GM18909 (cell line): ENCODE results near the gene RNF166.
A peak's percentile ranks its signal among the peaks of the same experiment; 100 is the strongest.

ENCODE experiments used
- ATAC-seq: cut with Tn5 transposase; IDR thresholded peaks from one replicate; pipeline ENCODE4 v1.9.1; 2021; ENCODE audit warnings: mild to moderate bottlenecking; ENCODE audit not compliant: unreplicated experiment, poor library complexity

The RNF166 gene

DNA sequence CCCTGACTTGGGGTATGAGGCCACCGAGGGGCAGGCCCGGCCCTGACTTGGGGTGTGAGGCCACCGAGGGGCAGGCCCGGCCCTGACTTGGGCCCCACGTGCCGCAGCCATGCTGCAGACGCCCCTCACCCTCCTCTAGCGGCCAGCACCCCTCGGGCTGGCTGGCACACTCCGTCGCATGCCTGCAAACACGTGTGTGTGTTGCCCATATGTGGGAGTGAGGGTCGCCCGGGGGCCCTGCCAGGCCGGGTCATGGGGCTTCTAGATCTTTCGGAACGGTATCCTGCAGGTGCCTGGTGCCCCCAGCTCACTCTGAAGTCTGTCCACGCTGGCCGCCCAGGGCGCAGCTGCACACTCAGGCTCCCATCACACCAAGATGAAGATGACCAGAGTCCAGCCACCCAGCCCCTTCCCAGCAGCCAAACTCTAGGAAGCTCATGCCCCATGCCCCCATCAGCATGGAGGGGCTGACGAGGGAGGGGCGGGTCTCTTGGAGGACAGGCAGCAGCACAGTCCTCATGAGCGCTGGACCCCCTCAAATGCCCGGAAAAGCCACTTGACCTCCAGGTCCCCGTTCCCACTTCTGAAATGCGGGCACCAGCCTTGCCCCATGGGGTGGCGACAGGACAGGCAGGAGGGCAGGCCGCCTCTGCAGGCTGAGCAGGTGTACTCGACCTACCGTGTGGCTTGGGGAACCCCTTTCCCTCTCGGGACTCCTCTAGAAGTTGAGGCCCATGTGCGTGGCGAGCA, 33.9 kb upstream of the RNF166 start:
- no peak for ATAC-seq

DNA sequence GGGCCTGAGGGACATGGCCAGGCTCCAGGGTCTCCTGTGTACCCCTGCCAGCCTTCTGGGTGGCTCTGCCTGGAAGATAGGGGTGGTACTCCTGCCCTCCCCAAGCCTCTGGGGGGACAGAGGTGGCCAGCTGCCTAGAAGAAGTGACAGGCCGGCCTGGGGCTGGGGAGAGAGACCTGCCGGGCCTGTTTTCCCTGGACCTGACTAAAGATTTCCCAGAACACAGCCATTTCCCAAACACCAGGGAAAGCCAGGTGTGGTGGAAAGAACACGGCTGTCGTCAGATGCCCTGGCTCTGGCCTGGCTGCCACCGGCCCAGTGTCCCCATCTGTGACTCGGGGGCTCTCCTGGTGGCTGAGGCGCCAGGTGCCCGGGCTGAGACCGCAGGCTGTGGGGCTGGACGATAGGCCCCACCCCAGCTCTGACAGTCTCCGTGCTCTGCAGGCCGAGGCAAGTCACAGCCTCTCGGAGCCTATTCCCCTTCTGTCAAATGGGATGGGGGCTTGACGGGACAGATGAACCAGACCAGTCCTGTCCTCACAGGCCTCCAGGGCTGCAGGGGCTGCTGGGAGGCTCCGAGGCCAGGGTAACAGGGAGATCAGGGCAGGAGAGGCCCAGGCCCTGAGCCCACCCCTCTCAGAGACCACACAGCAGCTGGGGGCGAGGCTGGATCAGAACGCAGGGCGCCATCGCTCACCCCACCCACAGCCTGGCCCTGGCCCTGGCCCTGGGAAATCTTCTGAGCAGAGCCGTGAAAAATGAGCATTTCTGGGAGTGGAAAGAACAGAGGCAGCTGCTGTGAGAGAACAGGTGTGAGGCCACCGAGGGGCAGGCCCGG, 33.1 kb upstream of the RNF166 start:
- ATAC-seq, result no peak

DNA sequence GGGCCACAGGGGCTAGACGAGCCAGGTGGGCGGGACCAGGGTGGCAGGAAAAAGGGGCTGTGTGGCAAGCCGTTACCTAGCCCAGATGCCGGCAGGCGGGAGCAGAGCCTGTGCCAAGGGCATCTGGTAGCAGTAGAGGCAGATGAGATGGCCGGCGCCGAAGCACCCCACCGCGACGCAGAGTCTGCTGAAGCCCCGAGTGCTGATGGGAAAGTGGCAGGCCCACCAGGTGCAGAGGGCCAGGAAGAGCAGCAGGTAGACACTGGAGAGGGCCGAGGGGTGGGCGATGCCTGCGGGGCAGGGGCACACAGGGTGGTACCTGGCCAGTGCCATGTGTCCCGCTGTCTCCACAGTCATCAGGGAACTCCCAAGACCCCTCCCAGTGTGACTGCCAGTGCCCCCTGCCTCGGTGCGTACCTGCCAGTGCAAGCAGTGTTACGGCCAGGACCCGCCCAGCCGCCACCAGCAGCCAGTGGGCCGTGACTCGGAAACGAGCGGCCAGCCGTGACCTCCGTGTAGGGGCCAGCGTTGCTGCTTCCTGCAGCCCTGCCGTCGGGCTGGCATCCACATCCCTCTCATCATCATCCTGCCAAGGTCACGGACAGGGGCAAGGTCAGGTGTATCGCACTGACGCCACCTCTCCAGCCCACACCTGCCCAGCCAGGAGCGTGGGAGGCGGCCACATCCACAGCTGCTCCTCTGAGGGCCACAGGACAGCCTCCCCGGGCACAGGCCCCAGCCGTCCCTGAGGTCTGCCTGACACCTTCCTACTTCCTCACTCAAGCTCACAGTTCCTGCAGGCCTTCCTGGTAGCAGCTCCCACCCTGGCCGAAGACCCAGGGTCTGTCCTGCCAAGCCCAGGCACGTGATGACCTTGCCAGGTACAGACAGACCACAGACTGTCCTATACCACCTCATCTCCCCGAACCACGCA, 32.2 kb upstream of the RNF166 start:
- ATAC-seq, result no peak

DNA sequence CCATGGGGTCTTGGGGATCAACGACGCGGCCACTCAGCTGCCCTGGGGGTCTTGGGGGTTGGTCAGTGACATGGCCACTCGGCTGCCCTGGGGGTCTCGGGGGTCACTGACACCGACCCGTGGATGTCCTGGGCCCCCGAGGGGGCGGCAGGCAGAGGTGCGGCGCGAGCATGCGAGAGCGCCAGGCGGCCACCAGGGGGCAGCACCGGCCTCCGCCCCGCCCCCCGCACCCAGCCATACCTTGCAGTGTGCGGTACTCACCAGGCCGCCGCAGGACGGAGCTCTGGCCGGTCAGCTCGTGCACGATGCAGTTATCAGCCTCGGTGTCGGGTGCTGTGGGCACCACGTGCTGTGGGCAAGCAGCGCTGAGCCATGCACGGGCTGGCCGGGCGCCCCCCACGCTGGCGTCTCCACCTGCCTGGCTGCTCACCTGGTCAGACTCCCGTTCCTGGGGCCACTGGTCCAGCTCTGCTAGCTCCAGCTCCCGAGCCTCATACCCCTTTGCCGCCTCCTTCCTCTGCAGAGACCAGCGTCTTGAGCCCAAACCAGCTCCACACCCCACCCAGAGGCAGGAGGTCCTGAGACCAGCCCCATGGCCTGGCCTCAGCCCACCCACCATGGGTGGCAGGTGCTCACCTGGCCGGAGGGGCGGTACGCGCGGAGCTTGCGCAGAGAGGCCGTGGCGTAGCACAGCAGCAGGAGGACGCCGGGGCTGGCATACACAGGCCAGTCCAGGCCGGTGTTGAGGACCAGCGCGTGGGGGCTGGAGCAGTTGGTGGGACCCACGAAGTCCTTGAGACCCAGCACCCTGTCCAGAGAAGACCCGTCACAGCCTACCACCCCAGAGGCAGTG, 31.3 kb upstream of the RNF166 start:
- peak; percentile 65 for ATAC-seq

DNA sequence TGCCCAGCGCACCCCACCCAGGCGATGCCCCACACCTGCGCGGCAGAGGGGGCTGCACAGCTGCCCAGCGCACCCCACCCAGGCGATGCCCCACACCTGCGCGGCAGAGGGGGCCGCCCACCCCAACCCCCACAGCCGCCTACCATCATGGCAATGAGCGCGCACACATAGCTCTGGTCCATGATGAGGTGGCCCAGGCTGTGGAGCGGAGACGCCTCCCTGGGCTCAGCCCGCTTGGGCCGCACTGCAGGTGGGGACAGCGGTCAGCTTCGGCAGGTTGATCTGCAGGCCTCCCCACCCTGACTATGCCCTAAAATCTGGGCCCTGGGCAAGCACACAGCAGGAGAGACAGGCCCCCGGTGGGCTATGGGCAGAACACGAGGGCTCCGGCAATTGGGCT, 30.3 kb upstream of the RNF166 start:
- no peak for ATAC-seq

DNA sequence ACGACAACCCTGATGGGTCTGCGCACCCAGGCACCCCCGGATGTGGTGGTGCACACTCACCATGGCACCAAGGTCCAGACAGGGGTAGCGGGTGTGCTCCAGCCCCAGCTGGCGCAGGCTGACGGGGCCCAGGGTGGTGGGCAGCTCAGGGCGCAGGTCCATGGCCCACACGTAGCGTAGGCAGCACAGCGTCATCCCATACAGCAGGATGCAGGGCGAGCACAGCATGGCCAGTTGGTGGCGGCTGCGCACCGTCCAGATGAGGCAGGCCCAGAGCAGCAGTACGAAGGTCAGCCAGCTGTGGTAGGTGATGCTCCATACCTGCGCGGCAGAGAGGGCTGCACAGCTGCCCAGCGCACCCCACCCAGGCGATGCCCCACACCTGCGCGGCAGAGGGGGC, 29.9 kb upstream of the RNF166 start:
- ATAC-seq, result no peak

DNA sequence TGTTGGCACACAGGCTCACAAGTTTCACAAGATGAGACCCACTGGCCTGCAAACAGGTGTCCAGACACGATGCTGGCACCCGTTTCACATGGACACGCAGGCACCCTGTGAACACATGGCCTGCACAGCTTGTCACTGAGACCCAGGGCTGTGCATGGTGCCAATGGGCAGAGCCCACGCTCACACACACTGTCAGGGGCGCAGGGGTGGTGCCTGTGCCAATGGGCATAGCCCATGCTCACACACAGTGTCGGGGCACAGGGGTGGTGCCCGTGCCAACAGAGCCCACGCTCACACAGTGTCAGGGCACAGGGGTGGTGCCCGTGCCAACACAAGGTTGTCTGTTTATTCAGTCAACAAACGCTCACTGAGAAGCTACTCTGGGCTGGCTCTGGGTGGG, 29.4 kb upstream of the RNF166 start:
- ATAC-seq, result no peak

DNA sequence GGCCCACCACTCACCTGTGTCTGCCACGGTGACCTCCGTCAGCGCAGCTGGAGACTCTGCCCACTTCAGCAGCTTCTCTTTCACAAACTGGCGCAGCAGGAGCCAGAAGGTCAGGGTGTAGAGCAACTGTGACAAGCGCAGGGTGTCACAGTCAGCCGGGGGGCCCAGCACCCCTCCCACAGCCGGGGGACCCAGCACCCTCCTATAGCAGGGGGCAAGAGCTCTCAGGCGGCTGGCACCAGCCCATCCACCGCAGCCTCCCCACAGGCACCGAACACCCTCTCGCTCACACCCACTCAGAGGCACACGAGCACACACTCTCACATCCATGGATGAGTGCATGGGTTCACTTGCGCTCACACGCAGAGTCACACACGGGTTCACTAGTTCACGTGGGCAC, 28.9 kb upstream of the RNF166 start:
- ATAC-seq, result no peak

DNA sequence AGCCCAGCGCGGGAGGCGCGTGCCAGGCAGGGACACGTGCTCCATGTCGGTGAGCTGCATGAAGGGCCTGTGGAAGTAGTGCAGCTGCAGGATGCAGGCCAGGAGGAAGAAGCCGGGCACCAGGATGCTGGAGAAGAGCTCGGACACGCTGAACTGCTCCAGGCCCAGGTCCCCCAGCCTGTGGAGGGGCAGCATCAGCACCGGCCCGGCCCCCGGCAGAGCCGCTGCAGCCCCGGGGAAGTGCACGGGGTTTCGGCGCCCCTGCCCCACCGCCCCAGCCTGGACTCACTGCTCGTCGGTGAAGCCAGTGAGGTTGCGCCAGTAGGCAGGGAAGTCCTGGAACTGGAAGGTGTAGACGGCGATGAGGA, 28.1 kb upstream of the RNF166 start:
- no peak for ATAC-seq

DNA sequence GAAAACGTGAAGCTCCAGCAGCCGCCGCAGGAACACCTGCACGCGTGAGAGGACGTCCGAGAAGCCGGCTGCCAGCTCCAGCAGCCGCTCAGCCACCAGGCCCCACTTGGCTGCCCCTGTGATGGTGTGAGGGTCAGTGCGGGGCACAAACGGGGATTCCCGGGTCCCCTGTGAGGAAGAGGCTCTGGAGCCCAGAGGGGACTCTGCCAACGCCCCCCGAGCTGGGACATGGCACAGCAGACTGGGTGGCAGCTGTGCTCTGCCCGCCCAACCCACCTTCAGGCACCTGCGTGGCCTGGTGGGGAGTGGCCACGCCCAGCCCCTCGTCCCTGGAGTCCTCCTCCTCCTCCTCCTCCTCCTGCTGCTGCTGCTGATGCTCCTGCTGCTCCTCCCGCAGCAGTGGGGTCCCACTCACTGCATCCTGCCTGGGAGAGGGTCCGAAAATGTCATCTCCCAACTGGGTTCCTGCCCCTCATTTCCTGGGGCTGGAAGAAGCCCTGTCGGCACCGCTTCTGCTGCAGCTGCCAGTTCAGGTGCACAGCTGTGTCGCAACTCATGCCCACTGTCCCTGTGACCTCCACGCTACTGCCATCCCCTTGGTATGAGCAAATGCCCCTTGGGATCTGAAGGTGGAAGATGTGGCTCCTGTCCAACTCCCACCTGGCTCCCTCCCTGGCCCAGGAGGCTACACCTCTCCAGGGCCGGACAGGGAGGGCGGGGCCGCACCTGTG, 27.6 kb upstream of the RNF166 start:
- no peak for ATAC-seq

DNA sequence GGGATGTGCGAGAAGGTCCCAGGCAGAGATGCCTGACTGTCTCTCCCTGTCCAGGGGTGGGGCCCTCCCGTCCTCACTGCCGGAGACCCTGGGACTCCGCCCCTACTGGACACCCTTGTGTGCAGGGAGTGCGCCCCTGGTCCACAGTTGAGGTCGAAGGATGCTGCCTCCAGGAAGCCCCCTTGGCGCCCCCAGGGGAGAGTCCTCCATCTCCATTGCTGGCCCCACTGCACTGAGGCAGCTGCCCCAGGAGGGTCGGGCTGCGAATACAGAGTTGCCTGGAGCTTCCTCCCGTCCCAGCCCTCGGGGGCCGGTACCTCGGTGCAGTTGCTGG, 26.7 kb upstream of the RNF166 start:
- no peak for ATAC-seq

DNA sequence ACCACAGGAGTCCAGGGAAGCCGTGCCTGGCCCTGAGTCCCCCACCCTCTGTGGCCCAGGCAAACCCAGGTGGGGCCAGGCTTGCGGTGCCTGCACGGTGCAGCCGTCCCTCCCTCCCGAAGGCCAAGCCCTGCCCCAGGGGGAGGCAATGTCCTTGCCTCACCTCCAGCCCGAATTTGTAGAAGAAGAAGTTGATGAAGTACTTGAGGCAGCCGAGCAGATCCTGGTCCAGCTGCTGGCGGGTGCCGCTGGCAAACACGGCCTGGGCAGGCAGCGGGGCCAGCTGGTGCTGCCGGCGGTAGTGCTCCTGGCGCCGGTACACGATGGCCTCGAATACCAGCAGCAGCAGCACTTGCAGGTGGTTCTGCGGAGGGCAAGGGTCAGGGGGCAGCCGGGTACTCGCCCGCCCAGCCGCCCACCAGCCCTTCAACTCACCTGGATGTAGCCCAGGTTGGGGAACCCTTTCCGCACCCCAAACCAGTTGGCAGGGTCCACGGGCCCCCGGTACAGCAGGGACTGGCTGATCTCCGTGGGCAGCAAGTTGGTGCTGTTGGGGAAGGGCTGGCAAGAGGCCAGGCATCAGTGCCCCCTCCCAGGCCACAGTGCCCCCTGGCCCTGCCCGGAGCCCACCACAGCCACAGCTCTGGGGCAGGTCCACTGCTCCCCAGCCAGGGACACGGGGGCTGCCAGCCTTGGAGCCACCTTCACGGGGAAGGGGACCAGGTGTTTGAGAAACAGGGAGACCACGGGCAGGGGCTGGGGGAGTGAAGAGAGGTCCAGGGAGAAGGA, 26.2 kb upstream of the RNF166 start:
- no peak for ATAC-seq

DNA sequence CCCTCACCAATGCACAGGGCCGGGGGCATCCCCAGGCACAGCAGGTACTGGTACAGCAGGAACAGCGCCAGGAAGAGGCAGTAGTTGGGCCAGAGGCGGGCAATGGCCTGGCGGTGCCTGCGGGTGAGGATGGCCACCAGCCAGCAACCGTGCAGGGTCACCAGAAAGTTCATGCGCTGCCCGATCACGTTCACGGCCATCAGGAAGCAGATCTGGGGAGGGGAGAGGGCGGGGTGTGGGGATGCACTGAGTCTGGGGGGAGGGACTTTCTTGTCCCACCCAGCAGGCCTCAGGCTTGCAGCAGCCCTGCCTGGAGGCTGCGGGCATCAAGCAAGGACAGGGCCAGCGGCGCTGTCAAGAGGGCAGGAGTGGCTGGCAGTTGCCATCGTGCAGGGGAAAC, 25.5 kb upstream of the RNF166 start:
- ATAC-seq, result no peak

DNA sequence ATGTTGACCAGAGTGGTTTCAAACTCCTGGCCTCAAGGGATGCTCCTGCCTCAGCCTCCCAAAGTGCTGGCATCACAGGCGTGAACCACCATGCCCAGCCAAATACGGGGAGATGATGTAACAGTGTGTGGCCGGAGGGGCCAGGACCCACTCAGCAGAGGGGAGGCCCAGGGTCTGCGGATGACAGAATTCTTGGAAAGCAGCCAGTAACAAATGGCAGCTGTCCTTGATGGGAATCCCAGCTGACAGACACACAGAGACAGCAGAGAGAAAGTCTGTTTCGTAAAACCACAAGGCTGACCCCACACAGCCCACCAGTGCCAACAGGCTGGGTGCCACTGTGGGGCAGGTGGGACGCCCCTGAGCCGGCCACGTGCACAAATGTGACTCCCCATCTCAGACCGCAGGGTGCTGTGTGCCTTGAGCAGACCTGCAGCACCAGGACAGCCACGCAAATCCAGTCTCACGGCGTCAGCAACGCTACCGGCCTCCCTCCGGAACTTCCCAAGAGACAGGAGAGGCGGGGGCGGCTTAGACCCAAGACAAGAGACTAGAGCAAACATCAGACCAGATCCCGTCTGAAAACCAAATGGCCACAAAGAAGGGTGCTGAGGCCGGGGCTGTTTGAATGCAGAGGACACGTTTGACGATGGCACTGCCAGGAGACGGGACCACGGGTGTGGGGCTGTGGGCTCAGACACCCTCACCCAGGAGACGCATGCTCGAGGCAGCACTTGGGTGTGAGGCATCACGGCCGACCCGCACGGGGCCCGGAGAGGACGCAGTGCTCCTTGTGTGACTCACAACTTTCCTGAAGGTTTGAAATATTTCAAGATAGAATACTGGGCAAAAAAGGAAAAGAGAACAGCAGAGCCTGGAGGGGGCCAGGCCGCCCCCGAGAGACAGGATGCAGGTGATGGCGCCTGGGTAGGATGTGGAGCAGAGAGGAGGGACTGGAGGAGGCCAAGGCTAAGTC, 24.7 kb upstream of the RNF166 start:
- no peak for ATAC-seq

DNA sequence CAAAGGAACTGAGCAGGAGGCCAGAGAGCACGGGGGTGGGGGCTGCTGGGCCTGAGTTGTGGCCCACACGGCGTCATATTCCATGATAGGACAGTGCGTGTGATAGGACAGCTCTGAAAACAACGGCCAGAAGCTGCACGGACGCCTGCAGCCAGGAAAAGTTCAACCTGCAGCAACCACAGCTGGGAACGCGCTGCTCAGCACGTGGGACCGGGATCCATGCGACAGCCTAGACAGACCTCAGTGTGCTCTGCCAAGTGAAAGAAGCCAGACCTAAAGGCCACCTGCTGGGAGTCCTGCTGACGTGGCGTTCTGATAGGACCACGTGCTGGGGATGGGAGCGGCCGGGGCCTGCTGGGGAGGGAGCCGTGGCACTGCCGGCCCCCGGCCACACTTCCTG, 21.7 kb upstream of the RNF166 start:
- ATAC-seq, result no peak

DNA sequence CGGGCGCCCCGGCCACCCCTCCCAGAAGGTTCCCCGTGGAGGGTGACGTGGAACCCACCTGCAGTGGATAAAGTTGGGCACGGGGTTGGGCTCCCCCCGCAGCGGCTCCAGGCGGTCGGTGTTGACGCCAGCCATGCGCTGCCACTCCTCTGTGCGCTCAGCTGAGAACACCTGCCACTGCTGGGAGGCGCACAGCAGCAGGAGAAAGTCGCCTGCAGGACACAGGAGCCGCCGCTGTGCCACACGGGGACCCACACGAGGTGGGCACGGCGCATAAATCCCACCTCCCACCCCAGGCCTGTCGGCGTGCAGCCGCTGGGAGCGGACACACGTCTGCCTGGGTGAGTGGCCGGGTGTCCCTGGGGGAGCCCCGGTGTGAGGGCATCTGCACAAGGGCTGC, 20.8 kb upstream of the RNF166 start:
- no peak for ATAC-seq

DNA sequence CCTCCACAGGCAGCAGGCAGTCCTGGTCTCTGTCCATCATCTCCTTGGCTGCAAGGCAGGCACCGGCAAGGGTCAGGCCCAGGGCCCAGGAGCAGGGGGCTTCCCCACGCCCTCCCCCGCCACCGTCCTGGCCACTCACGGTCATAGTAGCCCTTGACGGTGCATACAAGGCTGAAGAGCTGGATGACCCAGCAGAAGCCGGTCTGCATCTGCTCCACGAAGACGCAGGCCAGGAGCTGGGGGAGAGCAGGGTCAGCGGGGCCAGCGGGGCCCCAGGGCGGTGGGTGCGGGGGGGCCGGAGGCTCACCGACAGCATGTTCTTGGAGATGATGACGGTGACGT, 20.2 kb upstream of the RNF166 start:
- ATAC-seq, result no peak
